Measurements from ENCODE around the gene CCDC102B.

GRCh38 chr18:68965817-68966216 lies 167.9 kb downstream of the CCDC102B start:
- TF ChIP-seq POLR2A (IDR thresholded peaks at IDR 0.05), result no peak
- no peak for TF ChIP-seq CTCF (IDR thresholded peaks at IDR 0.05)
